Bronchial epithelial cell (primary cell): ENCODE measurements around the gene DPF3. TPM values are rescaled to one million over a fixed set of nuclear protein-coding genes. Genes with fewer than 3 reads are reported as not detected.
A peak's percentile ranks its signal among the peaks of the same experiment; 100 is the strongest.

Experiments used
- DNase-seq: peaks from one replicate; pipeline ENCODE4 v3.0.0-alpha.2; 2010; ENCODE audit warnings: low read depth
- FAIRE-seq: peaks from 2 replicates; lab custom pipeline; 2011; peaks lifted over from hg19 to GRCh38; lab: Jason Lieb, UNC
- H3K27me3 ChIP-seq: 2 replicates; pipeline ENCODE4 v1.5.1; 2011; ENCODE audit warnings: low read length; ENCODE audit not compliant: control insufficient read depth, insufficient read depth
- H3K36me3 ChIP-seq: 2 replicates; pipeline ENCODE4 v1.5.1; 2011; ENCODE audit warnings: low read length; ENCODE audit not compliant: control insufficient read depth, insufficient read depth
- H3K4me3 ChIP-seq: 2 replicates; pipeline ENCODE4 v1.5.1; 2011; ENCODE audit warnings: mild to moderate bottlenecking, low read depth, low read length, control low read depth
- CTCF ChIP-seq: IDR thresholded peaks from 2 replicates; pipeline ENCODE4 v1.5.1; 2011; ENCODE audit warnings: mild to moderate bottlenecking, moderate library complexity, low read length, control low read depth, inconsistent platforms; ENCODE audit not compliant: insufficient read depth, severe bottlenecking
- total RNA-seq: library from RNA; depleted of rRNA; stranded (reverse); fragments of >200 nt; gene quantifications from 2 replicates; pipeline ENCODE4 v1.2.1, GENCODE V29; 2014

Gene DPF3
- total RNA-seq, 1 donor from 2014 or later: not detected

- TF ChIP-seq CTCF: no peak
- Histone ChIP-seq H3K4me3 (no peak overlapping the region), H3K36me3 (no peaks in the 10 kb centered on the region), H3K27me3 (no peaks in the 10 kb centered on the region)
- DNase-seq (peak; percentile 54), FAIRE-seq (no peak)
Observed at GRCh38 chr14:72801836-72802587, 91.9 kb downstream of the DPF3 start.

GRCh38 chr14:72801381-72801812 is 92.5 kb downstream of the DPF3 start:
- Histone ChIP-seq H3K36me3 (no peaks in the 10 kb centered on the region), H3K4me3 (no peak overlapping the region), H3K27me3 (no peaks in the 10 kb centered on the region)
- DNase-seq (peak; percentile 96), FAIRE-seq (peak; percentile 79)
- TF ChIP-seq CTCF: no peak

GRCh38 chr14:72800848-72801370 is 93.0 kb downstream of the DPF3 start:
- TF ChIP-seq CTCF: no peak
- no peak for DNase-seq
- no peak overlapping the region for H3K4me3 ChIP-seq
- H3K36me3 ChIP-seq: no peaks in the 10 kb centered on the region
- peak; percentile 62 for FAIRE-seq
- no peaks in the 10 kb centered on the region for H3K27me3 ChIP-seq

DNA sequence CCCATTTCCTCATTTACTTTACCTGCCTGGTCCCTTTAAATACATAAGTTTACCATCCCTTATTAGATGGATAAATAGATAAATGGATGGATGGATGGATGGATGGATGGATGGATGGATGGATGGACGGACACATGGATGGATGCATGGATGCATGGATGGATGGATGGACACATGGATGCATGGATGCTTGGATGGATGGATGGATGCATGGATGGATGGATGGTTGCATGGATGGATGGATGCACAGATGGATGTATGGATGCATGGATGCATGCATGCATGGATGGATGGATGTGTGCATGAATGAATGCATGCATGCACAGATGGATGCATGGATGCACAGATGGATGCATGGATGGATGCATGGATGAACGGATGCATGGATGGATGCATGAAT is 93.6 kb downstream of the DPF3 start:
- Histone ChIP-seq H3K36me3 (no peaks in the 10 kb centered on the region), H3K27me3 (no peaks in the 10 kb centered on the region), H3K4me3 (no peak overlapping the region)
- TF ChIP-seq CTCF: no peak
- DNase-seq: no peak
- FAIRE-seq: peak; percentile 43

- TF ChIP-seq CTCF: no peak
- FAIRE-seq (no peak), DNase-seq (no peak)
- Histone ChIP-seq H3K27me3 (no peaks in the 10 kb centered on the region), H3K36me3 (no peaks in the 10 kb centered on the region), H3K4me3 (no peak overlapping the region)
Observed at GRCh38 chr14:72796935-72797334, 97.0 kb downstream of the DPF3 start.
